ES-I3 (cell line): ENCODE results near the gene SCN2B.

ENCODE experiments used
- H3K36me3 ChIP-seq: 2 replicates; pipeline ENCODE4 v1.6.1; 2013; ENCODE audit warnings: mild to moderate bottlenecking, low read length, control low read depth, moderate library complexity; ENCODE audit not compliant: insufficient read depth
- H3K4me1 ChIP-seq: 2 replicates; pipeline ENCODE4 v1.6.1; 2013; ENCODE audit warnings: mild to moderate bottlenecking, control low read depth, low read length; ENCODE audit not compliant: insufficient read depth
- H3K9ac ChIP-seq: 2 replicates; pipeline ENCODE4 v1.6.1; 2013; ENCODE audit warnings: low read depth, mild to moderate bottlenecking, low read length, moderate library complexity
- H3K9me3 ChIP-seq: 2 replicates; pipeline ENCODE4 v1.6.1; 2013; ENCODE audit warnings: mild to moderate bottlenecking, low read length, moderate library complexity; ENCODE audit not compliant: control insufficient read depth, insufficient read depth

Gene SCN2B

GRCh38 chr11:118172356-118172755 lies 4.1 kb downstream of the SCN2B start:
- no peaks in the 10 kb centered on the region for H3K36me3 ChIP-seq
- H3K4me1 ChIP-seq, result peaks cover 21% of the 10 kb centered on the region
- no peaks in the 10 kb centered on the region for H3K9me3 ChIP-seq
- no peak overlapping the region for H3K9ac ChIP-seq

- Histone ChIP-seq H3K9ac (peak overlapping the region; percentile 49; the same call in 1 of the 2 replicates), H3K36me3 (no peaks in the 10 kb centered on the region), H3K9me3 (no peaks in the 10 kb centered on the region), H3K4me1 (peaks cover 21% of the 10 kb centered on the region)
These were observed 5.0 kb downstream of the SCN2B start for GRCh38 chr11:118171269-118172062.

GRCh38 chr11:118170882-118171268 lies 5.6 kb downstream of the SCN2B start:
- no peaks in the 10 kb centered on the region for H3K9me3 ChIP-seq
- no peaks in the 10 kb centered on the region for H3K36me3 ChIP-seq
- no peak overlapping the region; the same call in 1 of the 2 replicates for H3K9ac ChIP-seq
- peaks cover 21% of the 10 kb centered on the region for H3K4me1 ChIP-seq

GRCh38 chr11:118170231-118170630 lies 6.2 kb downstream of the SCN2B start:
- Histone ChIP-seq H3K9me3 (no peaks in the 10 kb centered on the region), H3K4me1 (peaks cover 20% of the 10 kb centered on the region), H3K9ac (no peak overlapping the region), H3K36me3 (no peaks in the 10 kb centered on the region)

- Histone ChIP-seq H3K9ac (no peak overlapping the region), H3K36me3 (no peaks in the 10 kb centered on the region), H3K4me1 (peaks cover 13% of the 10 kb centered on the region; the same call in 1 of the 2 replicates), H3K9me3 (no peaks in the 10 kb centered on the region)
These were observed 6.9 kb downstream of the SCN2B start for GRCh38 chr11:118169300-118170140.

- H3K36me3 ChIP-seq, result no peaks in the 10 kb centered on the region
- 0 out of 2 replicates have a peak, but pooled peaks cover 10% of the 10 kb centered on the region for H3K4me1 ChIP-seq
- H3K9me3 ChIP-seq, result no peaks in the 10 kb centered on the region
These were observed 7.7 kb downstream of the SCN2B start for GRCh38 chr11:118168751-118169150.

GRCh38 chr11:118168316-118168715 lies 8.1 kb downstream of the SCN2B start:
- Histone ChIP-seq H3K36me3 (no peaks in the 10 kb centered on the region), H3K9ac (no peak overlapping the region), H3K9me3 (no peaks in the 10 kb centered on the region), H3K4me1 (0 out of 2 replicates have a peak, but pooled peaks cover 10% of the 10 kb centered on the region)

More at GRCh38 chr11:118168751-118169150, 7.7 kb downstream of the SCN2B start:
- no peak overlapping the region for H3K9ac ChIP-seq

GRCh38 chr11:118167906-118168305 lies 8.5 kb downstream of the SCN2B start:
- H3K4me1 ChIP-seq, result 0 out of 2 replicates have a peak, but pooled peaks cover 10% of the 10 kb centered on the region
- no peaks in the 10 kb centered on the region for H3K9me3 ChIP-seq
- H3K9ac ChIP-seq, result no peak overlapping the region
- H3K36me3 ChIP-seq, result no peaks in the 10 kb centered on the region

GRCh38 chr11:118167253-118167652 lies 9.2 kb downstream of the SCN2B start:
- Histone ChIP-seq H3K9me3 (no peaks in the 10 kb centered on the region), H3K36me3 (no peaks in the 10 kb centered on the region), H3K4me1 (0 out of 2 replicates have a peak, but pooled peaks cover 10% of the 10 kb centered on the region), H3K9ac (no peak overlapping the region)

- H3K4me1 ChIP-seq, result 0 out of 2 replicates have a peak, but pooled peaks cover 10% of the 10 kb centered on the region
- no peaks in the 10 kb centered on the region for H3K36me3 ChIP-seq
- no peaks in the 10 kb centered on the region for H3K9me3 ChIP-seq
These were observed 9.8 kb downstream of the SCN2B start for GRCh38 chr11:118166641-118167040.

GRCh38 chr11:118164885-118165284 lies 11.6 kb downstream of the SCN2B start:
- no peaks in the 10 kb centered on the region for H3K9me3 ChIP-seq
- H3K4me1 ChIP-seq, result peaks cover 8% of the 10 kb centered on the region; the same call in 1 of the 2 replicates
- H3K36me3 ChIP-seq, result no peaks in the 10 kb centered on the region

More at GRCh38 chr11:118166641-118167040, 9.8 kb downstream of the SCN2B start:
- H3K9ac ChIP-seq, result no peak overlapping the region

GRCh38 chr11:118163494-118163893 lies 12.9 kb downstream of the SCN2B start:
- Histone ChIP-seq H3K9me3 (no peaks in the 10 kb centered on the region), H3K9ac (no peak overlapping the region), H3K36me3 (no peaks in the 10 kb centered on the region), H3K4me1 (peaks cover 8% of the 10 kb centered on the region; the same call in 1 of the 2 replicates)

More at GRCh38 chr11:118164885-118165284, 11.6 kb downstream of the SCN2B start:
- no peak overlapping the region for H3K9ac ChIP-seq

GRCh38 chr11:118162846-118163245 lies 13.6 kb downstream of the SCN2B start:
- Histone ChIP-seq H3K9ac (no peak overlapping the region), H3K4me1 (peaks cover 12% of the 10 kb centered on the region; the same call in 1 of the 2 replicates), H3K9me3 (no peaks in the 10 kb centered on the region), H3K36me3 (no peaks in the 10 kb centered on the region)

- H3K9me3 ChIP-seq, result no peaks in the 10 kb centered on the region
- H3K9ac ChIP-seq, result no peak overlapping the region
- peaks cover 14% of the 10 kb centered on the region; the same call in 1 of the 2 replicates for H3K4me1 ChIP-seq
- no peaks in the 10 kb centered on the region for H3K36me3 ChIP-seq
These were observed 14.7 kb downstream of the SCN2B start for GRCh38 chr11:118161786-118162185.
